Medulla oblongata (tissue), 1 donor: ENCODE results near the gene NCOA3.

Source experiments
- DNase-seq: peaks from one replicate; pipeline ENCODE4 v3.0.0-alpha.2; 2015; ENCODE audit errors: extremely low spot score

NCOA3 gene

GRCh38 chr20:47705497-47705856, 203.8 kb downstream of the NCOA3 start:
- no peak for DNase-seq

DNA sequence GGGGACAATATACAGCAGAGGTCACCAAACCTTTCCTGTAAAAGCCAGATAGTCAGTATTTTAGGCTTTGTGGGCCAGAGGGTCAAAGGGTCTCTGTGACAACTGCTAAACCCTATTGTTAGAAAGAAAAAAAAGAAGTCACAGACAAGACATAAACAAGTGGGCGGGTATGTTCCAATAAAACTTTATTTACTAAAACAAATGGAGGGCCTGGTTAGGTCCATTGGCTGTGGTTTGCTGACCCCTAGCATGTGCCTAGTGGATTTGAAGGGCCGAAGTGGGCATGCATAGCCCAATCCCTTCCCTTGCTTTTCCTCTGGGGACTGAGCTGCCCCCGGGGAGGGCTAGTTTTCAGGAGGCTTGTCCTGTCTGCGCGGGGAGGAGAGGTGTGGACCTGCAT, 204.7 kb downstream of the NCOA3 start:
- no peak for DNase-seq
